Pancreas (tissue), 10 donors: ENCODE results near the gene CYP27B1. TPM values are rescaled to one million over a fixed set of nuclear protein-coding genes. Genes with fewer than 3 reads are reported as not detected.

Experiments used
- ATAC-seq, 4 donors: fragments of 200-7000 bp; cut with Tn5 transposase; one replicate each; pipeline versions ENCODE4 v1.8.0 to v1.9.1; 2020; ENCODE audit warnings: mild to moderate bottlenecking in 4 of 4, moderate library complexity in 4 of 4
- DNase-seq, 6 donors: peaks; one replicate each; pipeline ENCODE4 v3.0.0-alpha.2; 2020
- FAIRE-seq: peaks from 2 replicates; lab custom pipeline; 2012; peaks lifted over from hg19 to GRCh38; lab: Jason Lieb, UNC
- H3K27ac ChIP-seq, 4 donors: fragments of 200-600 bp; sonication (generic); 1 replicate in 3 of 4; 2 replicates in 1 of 4; pipeline versions ENCODE4 v1.5.0 to v1.8.0; 2020
- H3K27me3 ChIP-seq, 4 donors: fragments of 200-600 bp; one replicate each; pipeline ENCODE4 v1.8.0; 2021
- H3K36me3 ChIP-seq, 3 donors: fragments of 200-600 bp; sonication (generic) in 1 of 3; one replicate each; pipeline versions ENCODE4 v1.5.0 to v1.8.0; 2020 to 2021
- H3K4me1 ChIP-seq, 3 donors: fragments of 200-600 bp; one replicate each; pipeline ENCODE4 v1.8.0; 2021
- H3K4me3 ChIP-seq, 4 donors: fragments of 200-600 bp; sonication (generic) in 2 of 4; one replicate each; pipeline versions ENCODE4 v1.5.0 to v1.8.0; 2020 to 2021
- H3K9me3 ChIP-seq, 4 donors: fragments of 200-600 bp; one replicate each; pipeline ENCODE4 v1.8.0; 2021
- CTCF ChIP-seq, 4 donors: fragments of 200-600 bp; sonication (generic) in 3 of 4; IDR thresholded peaks; one replicate each; pipeline versions ENCODE4 v1.5.0 to v1.8.0; 2021; ENCODE audit warnings: antibody characterized with exemption in 4 of 4
- WGBS, 2 donors: extraction: QIAGEN DNeasy Blood & Tissue Kit; methylation state at CpG; one replicate each; pipeline ENCODE4 v1.1.7; 2013; 5-methylcytosine and 5-hydroxymethylcytosine counted together
- intact Hi-C, 3 donors: fragments of 100-400 bp; cut with DNase I; formaldehyde crosslinking; loops; one replicate each; pipeline versions ENCODE4 v1.11.1 to v1.14.2; 2022
- polyA plus RNA-seq, 2 donors: library from polyadenylated mRNA; stranded (reverse); fragments of 200-250 nt; gene quantifications; one replicate each; pipeline ENCODE4 v1.2.3, GENCODE V29; 2013
- total RNA-seq, 6 donors: library from RNA; stranded (reverse); fragmentation: NEBNext Ultra II Directional in 4 of 6; extraction: Animal tissue kit (Norgen Biotek cat#: 25700) in 4 of 6; gene quantifications; one replicate each; pipeline versions ENCODE4 v1.2.1 to v1.2.4, GENCODE V29; 2021 to 2023
- donor health status: healthy with polysubstance abuse.
- donor health status: DM: no; HTN: no; CAD: no; lungs with moderate emphysema.
- donor health status: DM: no; HTN: no; CAD: no.
- donor health status: control.
- donor health status: control.
- donor health status: Bipolar disorder and iron deficiency.
- donor health status: DM: yes; HTN: yes; CAD: no.
- donor health status: DM: no; HTN: no; CAD: no.
- donor health status: DM: no; HTN: no; CAD: no.
- donor health status: DM: yes; HTN: yes; CAD: no.

CYP27B1 gene
- total and polyA plus RNA-seq, 8 donors = 1.6 to 5.8 (median 3.5) TPM

GRCh38 chr12:57741844-57742738, 24.8 kb downstream of the CYP27B1 start:
- TF ChIP-seq CTCF (IDR thresholded peaks at IDR 0.05) = no peak
- Histone ChIP-seq H3K27me3 (peaks cover 0 to under 1% (median 0%) of the 10 kb centered on the region in 4 donors), H3K4me3 (no peak overlapping the region)

GRCh38 chr12:57741413-57741789, 25.5 kb downstream of the CYP27B1 start:
- ATAC-seq (no peak), FAIRE-seq (no peak), DNase-seq (no peak)
- Histone ChIP-seq H3K27ac (no peak overlapping the region), H3K4me3 (no peak overlapping the region), H3K27me3 (peaks cover 0 to 8% (median 0%) of the 10 kb centered on the region in 4 donors), H3K9me3 (no peaks in the 10 kb centered on the region), H3K36me3 (no peaks in the 10 kb centered on the region), H3K4me1 (peaks cover 9 to 18% (median 15%) of the 10 kb centered on the region in 3 donors)
- WGBS, 2 donors = 69 to 79% methylated on average over 1 of the region's 1 CpG
- TF ChIP-seq CTCF (IDR thresholded peaks at IDR 0.05) = no peak
- intact Hi-C loops = no loop called here

More at GRCh38 chr12:57741844-57742738, 24.8 kb downstream of the CYP27B1 start:
- 47 to 54% methylated on average over 14 of the region's 14 CpGs for WGBS, 2 donors
- intact Hi-C loops = no loop called here
- no peak overlapping the region for H3K27ac ChIP-seq
- no peak for DNase-seq
- FAIRE-seq = no peak
- no peaks in the 10 kb centered on the region for H3K36me3 ChIP-seq
- no peak for ATAC-seq
- H3K9me3 ChIP-seq = no peaks in the 10 kb centered on the region
- H3K4me1 ChIP-seq = peaks cover 9 to 15% (median 11%) of the 10 kb centered on the region in 3 donors

- no peak for DNase-seq
- no peak for FAIRE-seq
- intact Hi-C loops = no loop called here
- peaks cover 0 to 8% (median 0%) of the 10 kb centered on the region in 4 donors for H3K27me3 ChIP-seq
- H3K36me3 ChIP-seq = no peaks in the 10 kb centered on the region
- H3K4me3 ChIP-seq = no peak overlapping the region
- WGBS, 2 donors = 72 to 79% methylated on average over 5 of the region's 5 CpGs
- H3K9me3 ChIP-seq = no peaks in the 10 kb centered on the region
- no peak for ATAC-seq
- H3K27ac ChIP-seq = no peak overlapping the region
- peaks cover 9 to 17% (median 15%) of the 10 kb centered on the region in 3 donors for H3K4me1 ChIP-seq
- no peak for TF ChIP-seq CTCF (IDR thresholded peaks at IDR 0.05)
Observed at GRCh38 chr12:57740656-57741412, 26.0 kb downstream of the CYP27B1 start.

- 37 to 41% methylated on average over 9 to 10 of the region's 10 CpGs for WGBS, 2 donors
- H3K4me3 ChIP-seq = no peak overlapping the region
- no peak for FAIRE-seq
- H3K4me1 ChIP-seq = peaks cover 9 to 15% (median 13%) of the 10 kb centered on the region in 3 donors
- no peak overlapping the region for H3K27ac ChIP-seq
- DNase-seq = no peak
- no peaks in the 10 kb centered on the region for H3K36me3 ChIP-seq
- H3K9me3 ChIP-seq = no peaks in the 10 kb centered on the region
- H3K27me3 ChIP-seq = peaks cover 0 to 11% (median 0%) of the 10 kb centered on the region in 4 donors
- intact Hi-C loops = no loop called here
- ATAC-seq = no peak
- TF ChIP-seq CTCF (IDR thresholded peaks at IDR 0.05) = no peak
Observed at GRCh38 chr12:57739914-57740538, 26.9 kb downstream of the CYP27B1 start.
